ENCODE results near the gene SLC26A1.
"Not testable (repeated sequence)": the region's sequence is repeated elsewhere in the genome, so short reads cannot be mapped to it uniquely, and the experiment has no call there.

SLC26A1 gene

DNA sequence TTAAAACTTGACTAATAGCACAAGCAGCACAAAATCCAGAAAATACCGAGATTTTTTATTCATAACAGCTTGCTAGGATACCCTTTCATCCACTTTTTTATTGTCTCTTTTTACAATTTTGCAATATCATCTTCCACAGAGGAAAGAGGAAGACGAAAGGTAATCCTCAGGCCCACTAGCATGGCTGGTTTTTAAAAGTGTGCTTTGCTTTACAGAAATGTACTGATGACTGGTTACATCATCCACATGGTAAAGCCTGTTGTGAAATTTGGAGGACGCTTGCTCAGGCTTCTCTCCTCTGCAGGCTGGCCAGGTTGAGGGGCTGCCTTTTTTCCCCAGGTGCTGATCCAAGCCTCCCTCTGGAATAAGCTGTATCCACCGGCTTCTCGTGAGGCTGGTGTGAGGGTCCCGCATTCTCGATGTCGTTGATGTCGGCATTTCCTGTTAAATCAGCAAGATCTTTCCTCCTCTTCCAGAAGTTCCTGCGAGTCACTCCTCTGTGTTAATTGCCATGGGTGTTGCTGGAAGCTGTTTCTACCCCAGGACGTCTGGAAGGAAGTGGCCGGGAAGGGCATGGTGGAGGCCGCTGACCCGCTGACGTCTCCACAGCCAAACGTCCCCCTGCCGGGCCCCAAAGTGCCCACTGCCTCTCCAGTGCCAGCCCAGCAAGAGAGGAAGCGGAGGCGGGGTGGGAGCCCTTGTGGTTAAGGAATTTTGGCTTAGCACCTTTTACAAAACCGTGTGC is 14.1 kb downstream of the SLC26A1 start:
- FAIRE-seq: no peak

DNA sequence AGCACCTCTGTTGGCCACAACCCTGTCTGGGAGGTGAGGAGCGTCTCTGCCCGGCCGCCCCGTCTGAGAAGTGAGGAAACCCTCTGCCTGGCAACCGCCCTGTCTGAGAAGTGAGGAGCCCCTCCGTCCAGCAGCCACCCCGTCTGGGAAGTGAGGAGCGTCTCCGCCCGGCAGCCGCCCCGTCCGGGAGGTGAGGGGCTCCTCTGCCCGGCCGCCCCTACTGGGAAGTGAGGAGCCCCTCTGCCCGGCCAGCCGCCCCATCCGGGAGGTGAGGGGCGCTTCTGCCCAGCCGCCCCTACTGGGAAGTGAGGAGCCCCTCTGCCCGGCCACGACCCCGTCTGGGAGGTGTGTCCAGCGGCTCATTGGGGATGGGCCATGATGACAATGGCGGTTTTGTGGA is 17.2 kb downstream of the SLC26A1 start:
- not testable (repeated sequence) for FAIRE-seq

DNA sequence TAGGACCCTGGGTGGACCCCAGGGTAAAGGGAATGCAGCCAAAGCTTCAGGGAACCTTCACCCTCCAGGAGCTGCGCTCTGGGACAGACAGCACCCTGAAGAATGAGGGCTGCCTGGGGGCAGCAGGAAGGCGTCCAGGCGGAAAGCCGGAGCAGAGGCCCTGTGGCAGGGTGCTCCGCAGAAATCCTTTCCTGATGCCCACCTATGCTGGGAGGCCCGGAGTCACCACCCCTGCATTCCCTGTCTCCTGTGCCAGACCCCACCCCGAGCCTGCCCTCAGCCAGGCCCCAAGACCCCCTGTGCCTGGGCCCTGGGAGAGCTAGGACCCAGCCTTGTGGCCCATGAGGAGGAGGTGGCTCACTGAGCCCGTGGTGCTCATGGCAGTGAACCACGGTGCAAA is 18.5 kb downstream of the SLC26A1 start:
- no peak for FAIRE-seq

DNA sequence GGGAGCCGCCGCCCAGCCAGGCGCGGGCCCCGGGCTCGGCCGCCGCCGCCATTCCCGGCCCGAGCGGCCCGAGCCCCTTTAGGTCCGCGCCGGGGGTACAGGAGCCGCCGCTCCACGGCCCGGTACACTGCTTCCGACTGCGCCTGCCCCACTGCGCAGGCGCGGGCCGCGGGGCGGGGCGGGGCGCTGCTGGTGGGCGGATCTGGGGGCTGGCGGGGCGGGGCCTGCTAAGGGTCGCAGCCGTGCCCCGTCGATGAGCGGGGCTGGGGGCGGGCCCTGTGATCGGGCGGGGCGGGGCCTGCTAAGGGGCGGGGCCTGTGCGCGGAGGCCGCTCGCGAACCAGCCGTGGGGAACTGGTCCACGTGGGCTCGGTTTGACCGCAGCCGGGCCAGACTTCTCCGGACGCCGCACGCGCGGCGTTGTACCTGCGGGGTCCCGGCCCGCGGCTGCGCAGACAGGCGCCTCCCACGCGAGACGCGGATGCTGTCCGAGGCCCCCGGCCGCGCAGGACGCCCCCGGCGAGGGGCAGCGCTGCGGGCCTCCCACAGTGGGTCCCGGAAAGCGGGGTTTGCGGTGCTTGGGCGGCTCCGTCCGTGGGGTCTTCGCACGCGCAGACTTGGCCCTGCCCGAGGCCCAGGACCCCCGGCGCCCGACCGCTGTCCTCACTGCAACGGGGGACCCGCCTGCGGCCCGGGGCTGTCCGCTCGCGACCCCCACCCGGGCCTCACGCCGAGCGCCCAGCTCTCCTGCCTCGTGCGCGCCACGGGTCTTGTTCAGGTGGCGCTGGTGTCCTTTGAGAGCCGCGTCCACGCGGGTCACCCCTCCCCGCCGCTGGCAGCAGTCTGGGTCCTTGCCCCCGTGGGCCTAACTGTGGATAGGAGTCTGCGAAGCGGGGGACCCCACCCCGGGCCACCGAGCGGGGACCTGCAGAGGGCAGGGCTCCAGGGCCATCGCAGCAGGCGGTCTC is 19.5 kb downstream of the SLC26A1 start, which contains the start of gene DGKQ:
Gene DGKQ, minus strand, starts transcription at position 139 of the 967 bp plus-strand sequence. Its CDS starts 87 bp downstream, at position 52.
- no peak for FAIRE-seq

DNA sequence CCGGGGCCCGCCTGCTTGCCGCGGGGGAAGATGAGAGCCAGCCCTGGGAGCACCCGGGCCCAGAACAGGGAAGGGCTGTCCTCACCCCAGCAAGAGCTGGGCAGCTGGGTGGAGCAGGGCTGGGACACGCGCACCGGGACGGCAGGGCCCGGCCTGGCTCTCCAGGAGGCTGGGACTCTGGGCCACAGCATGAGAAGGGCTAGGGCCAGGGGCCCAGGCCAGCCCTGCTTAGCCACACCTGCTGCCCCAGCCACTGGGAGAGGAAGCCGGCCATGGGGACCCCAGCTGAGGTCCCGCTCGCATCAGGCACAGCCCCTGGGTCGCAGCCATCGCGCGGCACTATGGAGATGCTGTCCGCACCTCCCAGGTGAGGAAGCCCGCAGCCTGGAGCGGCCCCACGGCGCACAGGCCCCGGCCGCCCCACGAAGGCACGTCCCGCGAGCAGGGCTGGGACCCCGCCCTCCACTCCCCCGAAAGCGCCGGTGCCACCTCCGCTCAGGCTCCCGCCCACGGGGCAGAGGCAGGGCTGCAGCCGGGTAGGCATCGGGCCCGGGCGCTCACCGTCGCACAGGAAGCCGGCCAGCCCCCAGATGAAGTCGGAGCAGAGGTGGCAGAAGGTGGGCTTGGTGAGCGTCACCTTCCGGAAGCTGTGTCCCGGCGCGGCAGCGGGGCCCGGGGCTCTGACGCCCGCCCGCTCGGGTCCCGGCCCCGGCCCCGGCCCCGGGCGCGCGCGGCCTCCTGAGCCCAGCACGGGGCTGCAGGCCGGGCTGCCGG is 20.4 kb downstream of the SLC26A1 start:
- no peak for FAIRE-seq

DNA sequence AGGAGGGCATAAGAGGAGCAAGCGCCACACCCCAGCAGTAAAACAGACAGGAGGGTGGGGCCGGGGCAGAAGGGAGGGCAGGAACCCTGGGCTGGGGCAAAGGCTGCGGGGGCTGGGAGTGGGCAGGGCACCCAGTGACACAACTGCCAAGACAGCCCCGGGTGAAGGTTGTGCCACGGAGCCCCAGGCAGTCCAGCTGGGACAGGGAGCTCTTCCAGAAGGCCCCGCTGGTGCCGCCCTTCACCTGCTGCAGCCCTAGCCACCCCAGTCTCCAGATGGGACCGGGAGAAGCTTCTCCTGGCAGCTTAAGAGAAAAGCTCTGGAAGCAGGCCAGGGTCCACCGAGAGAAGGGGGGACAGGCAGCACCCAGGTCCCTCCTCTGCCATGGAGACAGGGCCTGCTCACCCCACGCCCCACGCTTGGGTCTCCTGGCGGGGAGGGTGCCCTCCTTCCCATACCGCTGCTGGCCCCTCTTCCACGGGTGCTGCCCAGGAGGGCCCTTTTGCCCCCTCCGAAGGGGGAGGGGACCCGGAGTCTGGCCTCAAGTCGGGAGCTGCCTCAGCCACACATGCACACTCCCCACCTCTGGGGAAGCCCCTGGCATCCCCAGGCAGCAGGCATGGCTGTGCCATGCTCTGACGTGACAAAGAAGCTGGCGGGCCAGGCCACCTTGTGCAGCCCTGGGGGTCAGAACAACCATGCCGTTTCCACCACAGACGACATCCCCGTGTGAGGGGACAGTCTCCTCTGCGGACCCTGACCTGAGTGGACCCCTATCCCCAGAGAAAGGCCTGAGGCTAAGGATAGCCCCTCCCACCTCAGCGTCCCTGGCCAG is 21.3 kb downstream of the SLC26A1 start:
- no peak for FAIRE-seq

DNA sequence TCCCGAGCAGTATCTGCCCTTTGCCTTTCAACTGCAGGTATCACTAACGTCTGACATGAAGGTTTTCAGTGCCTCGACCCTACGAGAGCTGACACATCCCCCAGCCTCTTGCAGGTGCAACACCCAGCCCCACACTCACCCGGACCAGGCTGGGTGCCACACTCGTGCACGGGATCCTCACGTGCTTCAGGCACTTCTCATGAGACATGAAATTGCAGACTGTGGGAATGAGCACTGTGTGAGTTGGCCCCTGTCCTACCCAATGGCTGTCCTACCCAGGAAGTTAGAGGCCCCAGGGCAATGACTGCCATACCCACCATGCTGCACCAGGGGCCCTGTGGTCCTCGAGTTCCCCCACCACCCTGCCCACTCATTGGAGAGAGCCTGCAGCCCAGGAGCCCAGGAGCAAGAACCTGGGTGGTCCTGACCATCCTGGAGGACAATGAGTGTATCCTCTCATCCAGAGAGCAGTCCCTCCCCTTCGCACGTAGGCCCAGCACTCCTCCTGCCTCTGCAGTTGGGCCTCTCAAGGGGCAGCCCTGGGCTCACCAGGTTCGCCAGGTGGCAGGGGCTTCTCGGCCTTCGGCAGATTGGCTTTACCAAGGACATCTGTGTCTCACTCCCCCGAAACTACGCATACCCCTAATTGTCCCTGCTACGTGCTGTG is 22.2 kb downstream of the SLC26A1 start:
- no peak for FAIRE-seq

DNA sequence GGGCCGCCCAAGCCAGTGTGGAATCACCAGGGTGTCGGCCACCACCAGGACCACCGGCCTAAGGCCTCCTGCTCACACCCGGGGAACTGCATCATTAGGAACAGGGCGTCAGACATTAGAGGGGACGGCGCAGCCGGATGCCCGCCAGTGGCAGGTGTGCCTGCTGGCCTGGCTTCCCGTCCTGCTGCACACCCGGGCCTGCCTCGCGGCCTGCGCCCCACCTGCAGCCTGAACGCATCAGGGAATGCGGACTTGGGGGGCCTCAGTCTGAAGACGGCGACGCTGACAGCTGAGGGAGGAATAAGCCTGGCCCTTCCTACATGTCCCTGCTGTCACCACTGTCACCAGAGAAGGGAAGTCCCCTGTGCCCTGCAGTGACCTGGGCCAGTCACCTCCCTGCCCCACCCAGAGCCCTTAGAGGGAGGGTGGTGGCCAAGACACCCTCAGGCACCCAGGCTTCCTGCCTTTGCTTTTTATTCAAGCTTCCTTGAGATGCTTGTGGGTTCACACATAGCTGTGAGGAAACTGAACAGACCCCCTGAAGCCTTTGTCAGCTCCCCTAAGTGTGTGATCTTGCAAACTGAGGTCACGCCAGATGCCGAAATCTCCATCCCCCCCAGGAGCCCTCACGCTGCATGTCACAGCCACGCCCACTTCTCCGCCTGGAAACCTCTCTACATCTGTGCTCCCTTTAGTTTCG is 23.0 kb downstream of the SLC26A1 start:
- no peak for FAIRE-seq

DNA sequence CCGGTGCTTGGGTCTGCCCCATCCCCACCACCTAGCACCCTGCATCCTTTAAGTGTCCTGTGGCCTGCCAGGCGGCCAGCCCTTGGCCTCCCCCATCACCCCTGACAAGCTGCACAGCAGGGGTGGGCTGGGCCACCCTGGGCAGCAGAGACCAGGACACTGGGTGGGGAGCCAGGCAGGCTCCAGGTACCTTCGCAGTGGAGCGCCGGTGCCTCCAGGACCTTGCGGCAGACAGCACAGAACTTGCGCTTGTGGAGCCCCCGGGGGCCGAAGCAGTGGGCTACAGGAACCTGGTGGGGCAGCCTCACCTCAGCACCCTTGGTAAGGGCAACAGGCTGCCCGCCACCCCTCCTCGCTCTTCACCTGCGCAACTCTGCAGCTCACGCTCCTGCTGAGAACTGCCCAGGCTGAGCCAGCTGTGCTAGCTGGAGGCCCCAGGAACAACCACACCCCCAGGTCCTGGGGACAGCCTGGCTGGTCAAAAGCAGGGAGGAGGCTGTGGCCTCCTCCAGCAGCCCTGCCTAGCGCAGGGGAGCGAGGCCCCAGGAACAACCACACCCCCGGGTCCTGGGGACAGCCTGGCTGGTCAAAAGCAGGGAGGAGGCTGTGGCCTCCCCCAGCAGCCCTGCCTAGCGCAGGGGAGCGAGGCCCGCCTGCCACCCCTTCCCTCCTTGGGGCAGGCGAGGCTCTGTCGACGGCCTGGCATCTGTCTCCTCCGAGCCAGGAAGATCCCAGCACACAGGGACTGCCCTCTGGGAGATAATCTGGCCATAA is 24.4 kb downstream of the SLC26A1 start:
- FAIRE-seq: no peak

DNA sequence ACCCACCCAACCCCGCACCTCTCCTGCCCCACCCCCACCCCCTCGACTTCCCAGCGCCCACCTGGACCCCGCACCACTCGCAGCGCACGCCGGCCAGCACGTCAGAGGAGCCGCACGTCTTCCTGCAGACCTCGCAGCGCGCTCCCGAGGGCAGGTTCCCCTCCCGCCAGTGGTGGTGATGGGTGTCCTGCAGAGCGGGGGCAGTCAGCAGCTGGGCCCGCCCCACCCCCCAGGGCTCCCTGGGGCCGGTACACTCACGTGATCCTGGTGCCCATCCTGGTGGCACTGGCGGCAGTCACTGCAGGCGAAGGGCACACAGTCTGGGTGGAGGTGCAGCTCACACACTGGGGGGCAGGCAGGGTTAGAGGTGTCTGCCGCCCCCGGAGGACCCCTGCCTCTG is 25.0 kb downstream of the SLC26A1 start:
- no peak for FAIRE-seq

DNA sequence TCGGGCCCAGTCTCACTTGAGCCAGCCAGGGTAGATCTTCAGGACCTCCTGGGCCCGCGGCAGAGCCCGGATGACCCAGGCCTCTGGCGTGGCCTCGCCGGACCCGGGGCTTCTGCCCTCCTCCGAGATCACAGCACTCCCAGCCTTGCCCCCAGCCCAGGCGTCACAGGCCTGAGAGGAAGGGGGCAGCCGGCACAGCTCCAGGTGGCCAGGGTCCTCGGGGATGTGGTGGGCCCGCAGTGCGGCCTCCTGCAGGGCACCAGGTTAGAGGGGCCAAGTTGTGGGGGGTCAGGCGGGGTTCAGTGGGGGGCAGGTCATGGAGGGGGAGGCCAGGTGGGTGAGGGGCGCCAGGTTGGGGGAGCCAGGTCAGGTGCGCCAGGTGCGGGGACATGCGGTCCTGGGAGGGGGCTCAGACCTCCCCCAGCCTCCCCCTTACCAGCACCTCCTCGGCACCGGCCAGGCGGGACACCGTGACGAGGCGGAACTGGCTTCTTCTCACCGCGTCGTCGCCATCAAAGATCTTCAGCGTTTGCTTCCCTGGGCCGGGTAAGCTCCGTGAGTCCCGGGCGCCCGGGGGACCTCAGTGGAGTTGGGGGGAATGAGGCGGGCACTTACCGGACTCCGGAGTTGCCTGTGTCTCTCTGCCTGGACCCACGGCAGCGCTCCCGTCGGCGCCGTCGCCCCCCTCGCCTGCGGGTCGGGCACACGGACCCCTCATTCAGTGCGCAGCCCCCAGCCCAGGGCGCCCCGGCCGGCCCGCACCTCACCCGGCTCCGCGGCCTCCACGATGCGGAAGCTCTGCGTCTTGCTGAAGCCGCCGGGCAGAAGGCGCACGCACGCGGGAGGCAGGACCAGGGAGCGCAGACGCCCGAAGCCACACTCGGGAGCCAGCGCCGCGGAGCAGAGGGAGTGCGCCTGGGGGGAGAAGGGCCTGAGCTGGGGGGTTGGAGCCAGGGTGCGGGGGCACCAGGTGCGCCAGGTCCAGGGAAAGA is 25.8 kb downstream of the SLC26A1 start:
- FAIRE-seq: no peak

DNA sequence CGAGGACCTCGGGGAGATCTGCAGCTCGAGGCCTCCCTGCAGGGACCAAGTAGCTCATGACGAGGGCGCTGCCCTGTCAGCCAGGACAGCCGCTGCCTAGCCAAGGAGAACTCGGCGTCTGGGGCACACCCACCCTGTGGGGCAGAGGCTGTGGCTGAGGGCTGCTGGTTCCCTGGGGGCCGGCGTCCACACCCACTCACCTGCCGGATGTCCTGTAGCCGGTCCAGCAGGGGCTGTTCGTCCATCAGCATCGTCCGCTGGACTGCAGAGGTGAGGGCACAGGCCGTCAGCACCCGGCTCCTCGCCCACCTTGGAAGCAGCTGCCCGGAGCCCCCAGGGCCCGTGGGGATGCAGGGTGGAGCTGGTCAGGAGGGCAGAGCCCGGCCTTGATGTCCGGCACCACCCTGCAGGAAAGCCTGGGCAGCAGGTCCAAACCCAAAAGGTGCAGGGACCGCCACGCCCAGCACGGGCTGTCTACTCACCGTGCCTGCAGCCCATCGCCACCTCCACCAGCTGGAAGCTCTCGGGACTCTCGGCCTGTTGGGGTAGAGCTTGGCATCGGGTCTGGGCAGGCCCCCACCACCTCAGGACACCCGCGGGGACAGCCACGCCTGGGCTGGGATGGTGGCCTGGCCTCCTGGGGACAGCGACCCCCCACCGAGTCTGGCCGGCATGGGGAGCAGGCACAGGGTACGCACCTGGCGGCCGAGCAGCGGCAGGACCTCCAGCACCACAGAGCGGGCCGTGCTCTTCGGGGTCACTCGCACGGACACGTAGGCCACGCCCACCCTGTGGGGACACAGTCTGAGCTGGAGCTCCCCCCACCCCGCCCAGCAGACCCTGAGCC is 26.7 kb downstream of the SLC26A1 start:
- no peak for FAIRE-seq

DNA sequence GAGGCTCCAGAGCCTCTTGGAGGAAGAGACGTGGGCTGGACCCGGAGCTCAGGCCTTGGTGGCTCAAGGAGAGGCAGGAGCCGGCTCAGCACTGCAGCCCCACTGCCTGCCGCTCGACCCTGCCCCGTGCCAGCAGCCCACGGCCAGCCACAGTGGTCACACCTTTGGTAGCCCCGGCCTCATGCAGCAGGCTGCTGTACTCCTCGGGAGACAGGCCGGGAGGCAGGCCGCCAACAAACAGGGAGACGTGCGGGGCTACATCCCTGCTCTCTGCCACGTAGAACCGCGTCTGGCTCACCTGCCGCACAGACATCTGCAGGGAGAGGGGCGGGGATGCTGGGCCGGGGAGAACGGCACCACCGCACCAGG is 27.5 kb downstream of the SLC26A1 start:
- FAIRE-seq: no peak

DNA sequence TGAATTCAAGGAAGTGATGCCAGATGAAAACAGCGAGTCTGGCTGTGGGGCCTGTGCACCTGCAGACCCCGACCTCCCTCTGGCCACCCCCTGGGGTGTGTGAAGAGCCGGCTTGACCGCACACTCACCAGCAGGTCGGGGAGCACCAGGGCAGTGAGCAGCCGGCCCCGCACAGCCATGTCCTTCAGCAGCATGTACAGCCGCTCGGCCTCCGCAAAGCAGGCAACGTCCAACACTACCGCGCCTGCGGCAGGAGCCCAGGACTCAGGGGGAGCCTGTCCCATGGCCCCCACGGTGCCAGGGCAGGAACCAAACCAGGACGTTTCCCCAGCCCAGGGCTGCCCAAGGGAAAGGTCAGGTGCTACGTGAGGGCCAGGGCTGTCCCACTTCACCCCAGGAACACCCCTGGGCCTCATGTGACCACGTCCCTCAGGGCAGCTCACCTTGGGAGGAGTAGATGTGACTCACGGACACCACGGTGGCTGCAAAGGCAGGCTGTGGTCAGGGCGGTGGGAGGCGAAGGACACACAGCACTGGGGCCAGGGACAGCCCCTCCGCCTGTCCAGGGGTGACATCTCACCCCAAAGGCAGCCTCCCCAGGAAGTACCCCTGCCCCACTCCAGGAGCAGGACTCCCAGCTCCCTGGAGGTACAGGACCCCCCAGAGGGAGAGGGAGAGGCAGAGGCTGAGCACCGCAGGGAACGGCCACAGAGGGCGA is 28.0 kb downstream of the SLC26A1 start:
- FAIRE-seq: no peak

DNA sequence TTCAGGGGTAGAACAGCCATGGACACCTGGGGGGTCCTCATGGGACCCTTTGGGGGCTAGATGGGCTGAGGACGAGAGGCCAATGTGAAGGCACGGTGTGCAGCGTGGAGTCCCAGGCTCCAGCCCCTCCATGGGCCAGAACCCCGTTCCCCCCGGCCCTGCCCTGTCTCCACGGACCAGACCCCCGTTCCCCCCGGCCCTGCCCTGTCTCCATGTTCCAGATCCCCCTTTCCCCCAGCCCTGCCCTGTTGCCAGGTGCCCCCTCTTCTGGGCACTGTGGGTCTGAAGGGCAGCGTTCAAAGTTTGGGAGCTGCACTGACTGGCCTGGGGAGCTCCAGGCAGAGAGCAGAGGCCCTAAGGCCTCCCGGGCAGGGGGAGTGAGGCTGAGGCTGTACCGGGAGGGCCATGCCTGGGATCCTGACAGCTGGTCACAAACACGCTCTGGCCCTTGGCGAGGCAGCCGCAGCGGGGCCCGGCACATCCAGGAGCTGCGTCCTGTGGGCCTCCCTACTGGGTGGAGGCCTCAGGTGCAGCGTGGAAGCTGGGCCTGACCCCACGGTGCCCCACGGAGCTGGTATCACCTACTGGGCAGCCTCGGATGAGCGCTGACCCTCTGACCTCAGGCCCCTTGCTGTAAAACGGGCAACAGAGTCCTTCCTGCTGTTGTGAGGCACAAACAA is 28.7 kb downstream of the SLC26A1 start:
- FAIRE-seq: no peak

Data from A204.1 (cell line).